IPS DF 6.9 (cell line): Measurements from ENCODE around the gene TBC1D16.
"Not testable (repeated sequence)": the region's sequence is repeated elsewhere in the genome, so short reads cannot be mapped to it uniquely, and the experiment has no call there.

Experiments
- DNase-seq: peaks from one replicate; pipeline ENCODE4 v3.0.0-alpha.2; 2013; ENCODE audit warnings: low read depth, low spot score
- H3K27ac ChIP-seq: one replicate; pipeline ENCODE4 v1.5.1; 2013; ENCODE audit warnings: low read length, control low read depth
- H3K27me3 ChIP-seq: 2 replicates; pipeline ENCODE4 v1.6.1; 2013; ENCODE audit warnings: mild to moderate bottlenecking, low read length; ENCODE audit not compliant: control insufficient read depth, insufficient read depth
- H3K36me3 ChIP-seq: 2 replicates; pipeline ENCODE4 v1.6.1; 2013; ENCODE audit warnings: low read length; ENCODE audit not compliant: control insufficient read depth, insufficient read depth
- H3K4me1 ChIP-seq: 2 replicates; pipeline ENCODE4 v1.6.1; 2013; ENCODE audit warnings: low read length; ENCODE audit not compliant: control insufficient read depth, insufficient read depth
- H3K4me3 ChIP-seq: 2 replicates; pipeline ENCODE4 v1.5.1; 2013; ENCODE audit warnings: mild to moderate bottlenecking, low read length
- H3K9me3 ChIP-seq: 2 replicates; pipeline ENCODE4 v1.6.1; 2013; ENCODE audit warnings: low read length, inconsistent platforms; ENCODE audit not compliant: control insufficient read depth, insufficient read depth
- WGBS: extraction: QIAGEN DNeasy Blood & Tissue Kit; methylation state at CpG from one replicate; pipeline ENCODE4 v1.1.7; 2013; ENCODE audit warnings: mixed read lengths, missing lambda C conversion rate; ENCODE audit not compliant: insufficient read length, insufficient coverage; 5-methylcytosine and 5-hydroxymethylcytosine counted together

Gene TBC1D16

DNA sequence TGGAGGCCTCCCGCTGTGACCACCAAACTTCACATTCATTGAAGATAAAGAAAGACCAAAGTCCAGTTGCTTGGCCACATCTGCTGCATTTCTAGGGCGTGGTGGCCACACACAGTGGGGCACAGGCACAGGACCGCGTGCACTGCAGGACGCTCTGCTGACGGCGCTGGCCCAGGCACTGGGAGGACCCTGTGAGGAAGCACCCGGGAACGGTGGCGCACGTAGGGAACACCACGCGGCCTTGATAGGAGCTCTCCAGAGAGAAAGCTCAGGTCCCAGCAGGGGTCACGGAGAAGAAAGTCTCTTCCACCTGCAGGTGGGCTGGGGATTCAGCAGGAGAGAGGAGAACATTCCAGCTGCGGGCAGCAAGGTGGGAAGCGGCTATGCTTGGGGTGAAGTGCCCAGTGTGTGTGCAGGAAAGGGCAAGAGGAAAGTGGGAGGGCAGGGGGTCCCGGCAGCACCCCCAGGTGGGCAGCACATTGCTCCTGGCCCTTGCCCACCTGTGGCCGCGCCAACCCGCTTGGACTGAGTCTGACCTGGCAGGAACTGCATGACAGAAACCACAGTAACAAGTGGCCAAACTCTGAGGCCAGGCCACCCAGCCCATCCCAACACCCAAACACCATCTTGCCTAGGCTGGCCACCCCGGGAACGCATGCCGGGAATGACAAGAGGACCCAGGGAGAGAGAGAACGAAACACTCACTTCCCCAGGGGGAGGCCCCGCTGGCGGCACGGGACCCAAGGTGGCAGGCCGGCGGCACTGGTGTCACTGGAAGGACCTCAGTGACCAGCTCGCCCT is 32.8 kb downstream of the TBC1D16 start:
- Histone ChIP-seq H3K27ac (no peak overlapping the region), H3K4me1 (no peaks in the 10 kb centered on the region), H3K9me3 (no peaks in the 10 kb centered on the region), H3K36me3 (peaks cover 9% of the 10 kb centered on the region; the same call in 1 of the 2 replicates), H3K27me3 (no peaks in the 10 kb centered on the region), H3K4me3 (no peak overlapping the region)
- WGBS = no CpG with 5 or more reads among the region's 30 CpGs
- no peak for DNase-seq

DNA sequence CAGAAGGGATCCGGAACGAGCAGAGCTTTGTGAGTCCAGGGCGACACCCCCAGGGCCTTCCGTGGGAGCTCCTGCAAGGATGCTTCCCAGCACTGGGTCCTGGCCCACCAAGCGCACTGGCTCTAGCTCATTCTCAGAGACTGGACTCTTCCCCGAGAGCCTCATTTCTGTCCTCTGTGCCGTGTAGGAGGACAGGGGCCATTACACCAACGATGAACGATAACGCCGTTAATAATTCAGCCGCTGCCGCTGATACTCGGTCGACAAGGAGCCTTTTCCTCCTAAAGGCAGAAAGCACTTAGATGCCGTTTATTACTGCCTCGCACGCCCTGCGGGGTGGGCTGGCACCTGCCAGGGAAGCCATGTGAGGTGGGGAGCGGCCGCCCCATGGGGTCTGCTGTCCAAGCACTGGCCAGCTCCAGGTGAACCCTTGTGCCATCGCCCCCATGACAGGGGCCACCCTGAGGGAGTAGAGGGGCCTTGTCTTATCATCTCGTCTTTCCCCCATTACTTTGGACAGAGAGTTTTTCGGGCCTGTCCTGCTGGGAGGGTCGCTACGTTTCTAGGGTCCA is 33.5 kb downstream of the TBC1D16 start:
- Histone ChIP-seq H3K4me3 (no peak overlapping the region), H3K36me3 (peaks cover 9% of the 10 kb centered on the region; the same call in 1 of the 2 replicates), H3K27ac (no peak overlapping the region), H3K9me3 (no peaks in the 10 kb centered on the region), H3K4me1 (no peaks in the 10 kb centered on the region; the same call in 1 of the 2 replicates), H3K27me3 (no peaks in the 10 kb centered on the region)
- DNase-seq = no peak
- no CpG with 5 or more reads among the region's 26 CpGs for WGBS

DNA sequence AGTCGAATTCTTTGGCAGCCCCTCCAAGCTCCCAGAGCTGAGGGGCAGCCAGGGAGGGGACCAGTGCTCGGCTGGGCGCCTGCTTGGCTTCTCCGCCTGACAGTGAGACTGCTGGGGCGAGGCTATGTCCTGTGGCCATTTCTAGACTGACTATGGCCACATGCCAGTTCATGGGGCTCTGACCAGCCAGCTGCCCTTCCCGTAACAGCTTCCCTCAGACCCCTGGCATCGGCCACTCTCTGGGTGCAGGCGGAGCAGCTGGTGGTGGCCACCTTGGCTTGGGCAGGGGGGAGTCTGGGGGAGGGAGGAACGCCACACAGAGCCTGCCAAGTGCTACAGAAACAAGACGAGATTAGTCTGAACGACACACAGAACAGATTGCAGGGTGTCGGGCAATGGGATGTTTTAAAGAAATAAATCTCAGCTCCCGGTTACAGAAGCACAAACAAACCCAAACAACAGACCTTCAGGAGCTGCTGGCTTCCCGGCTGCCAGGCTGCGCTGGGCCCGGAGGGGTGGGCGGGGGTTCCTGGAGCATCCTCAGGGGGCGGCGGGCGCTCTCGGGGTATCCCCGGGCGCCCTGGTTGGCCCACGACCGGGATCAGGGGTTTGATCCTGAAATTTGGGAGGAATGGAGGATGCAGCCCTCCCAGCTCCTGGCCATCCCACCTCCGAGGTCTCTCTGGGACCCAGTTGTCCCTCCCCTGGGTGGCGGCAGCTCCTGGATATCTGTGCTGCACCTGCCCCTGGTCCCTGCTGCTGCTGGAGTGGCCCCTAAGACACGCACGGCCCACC is 34.5 kb downstream of the TBC1D16 start:
- WGBS = no CpG with 5 or more reads among the region's 29 CpGs
- no peaks in the 10 kb centered on the region for H3K27me3 ChIP-seq
- no peaks in the 10 kb centered on the region; the same call in 1 of the 2 replicates for H3K4me1 ChIP-seq
- H3K36me3 ChIP-seq = peaks cover 9% of the 10 kb centered on the region; the same call in 1 of the 2 replicates
- DNase-seq = no peak
- no peaks in the 10 kb centered on the region for H3K9me3 ChIP-seq
- H3K4me3 ChIP-seq = no peak overlapping the region
- H3K27ac ChIP-seq = no peak overlapping the region

- H3K4me3 ChIP-seq = no peak overlapping the region
- no peak overlapping the region for H3K27ac ChIP-seq
- no peaks in the 10 kb centered on the region; the same call in 1 of the 2 replicates for H3K4me1 ChIP-seq
- no CpG with 5 or more reads among the region's 7 CpGs for WGBS
- peaks cover 9% of the 10 kb centered on the region; the same call in 1 of the 2 replicates for H3K36me3 ChIP-seq
- no peak for DNase-seq
- no peaks in the 10 kb centered on the region for H3K27me3 ChIP-seq
- H3K9me3 ChIP-seq = no peaks in the 10 kb centered on the region
These were observed 35.5 kb downstream of the TBC1D16 start for GRCh38 chr17:80000136-80000535.

- Histone ChIP-seq H3K27me3 (no peaks in the 10 kb centered on the region), H3K4me3 (no peak overlapping the region), H3K36me3 (peaks cover 8% of the 10 kb centered on the region; the same call in 1 of the 2 replicates), H3K9me3 (no peaks in the 10 kb centered on the region), H3K27ac (no peak overlapping the region), H3K4me1 (peaks cover 10% of the 10 kb centered on the region)
- no CpG with 5 or more reads among the region's 15 CpGs for WGBS
- DNase-seq = no peak
These were observed 38.5 kb downstream of the TBC1D16 start for GRCh38 chr17:79997011-79997660.

- Histone ChIP-seq H3K36me3 (0 out of 2 replicates have a peak, but pooled peaks cover 3% of the 10 kb centered on the region), H3K27ac (no peak overlapping the region), H3K4me3 (no peak overlapping the region), H3K9me3 (no peaks in the 10 kb centered on the region), H3K4me1 (peaks cover 12% of the 10 kb centered on the region), H3K27me3 (no peaks in the 10 kb centered on the region)
- WGBS = no CpG with 5 or more reads among the region's 12 CpGs
- DNase-seq = no peak
These were observed 39.4 kb downstream of the TBC1D16 start for GRCh38 chr17:79996291-79996690.

DNA sequence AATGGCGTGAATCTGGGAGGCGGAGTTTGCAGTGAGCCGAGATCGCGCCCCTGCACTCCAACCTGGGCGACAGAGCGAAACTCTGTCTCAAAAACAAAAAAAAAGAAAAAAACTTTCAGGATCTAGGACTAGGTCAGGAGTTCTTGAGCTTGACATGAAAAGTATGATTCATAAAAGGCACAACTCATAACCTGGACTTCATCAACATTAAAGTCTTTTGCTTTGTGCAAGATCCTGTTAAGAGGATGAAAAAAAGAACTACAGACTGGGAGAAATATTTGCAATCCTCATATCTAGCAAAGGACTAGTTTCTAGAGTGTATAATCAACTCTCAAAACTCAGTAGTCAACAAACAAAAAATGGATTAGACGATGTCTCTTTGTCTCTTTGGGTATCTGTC is 40.0 kb downstream of the TBC1D16 start:
- Histone ChIP-seq H3K36me3 (0 out of 2 replicates have a peak, but pooled peaks cover 3% of the 10 kb centered on the region), H3K4me1 (peaks cover 15% of the 10 kb centered on the region), H3K27ac (no peak overlapping the region), H3K4me3 (no peak overlapping the region), H3K27me3 (no peaks in the 10 kb centered on the region), H3K9me3 (no peaks in the 10 kb centered on the region)
- WGBS = no CpG with 5 or more reads among the region's 8 CpGs
- DNase-seq = no peak

GRCh38 chr17:79994602-79995001 is 41.1 kb downstream of the TBC1D16 start:
- H3K9me3 ChIP-seq = no peaks in the 10 kb centered on the region
- peaks cover 15% of the 10 kb centered on the region for H3K4me1 ChIP-seq
- DNase-seq = no peak
- H3K4me3 ChIP-seq = no peak overlapping the region
- WGBS = no CpG with 5 or more reads among the region's 13 CpGs
- no peaks in the 10 kb centered on the region for H3K36me3 ChIP-seq
- H3K27me3 ChIP-seq = no peaks in the 10 kb centered on the region
- no peak overlapping the region for H3K27ac ChIP-seq

DNA sequence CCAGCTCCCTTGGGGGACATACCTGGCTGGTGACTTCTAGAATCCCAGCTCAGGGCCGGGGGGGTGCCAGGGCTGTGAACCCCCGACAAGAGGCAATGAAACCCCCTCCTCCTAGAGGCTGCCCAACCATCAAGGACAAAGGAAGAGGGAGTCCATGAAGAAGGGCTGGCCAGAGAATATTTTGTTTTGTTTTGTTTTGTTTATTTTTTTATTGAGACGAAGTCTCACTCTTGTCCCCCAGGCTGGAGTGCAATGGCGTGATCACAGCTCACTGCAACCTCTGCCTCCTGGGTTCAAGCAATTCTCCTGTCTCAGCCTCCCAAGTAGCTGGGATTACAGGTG is 41.5 kb downstream of the TBC1D16 start:
- H3K27me3 ChIP-seq, H3K4me3 ChIP-seq, DNase-seq, H3K27ac ChIP-seq, H3K36me3 ChIP-seq, H3K9me3 ChIP-seq: not testable (repeated sequence)
- peaks cover 15% of the 10 kb centered on the region for H3K4me1 ChIP-seq
- no CpG with 5 or more reads among the region's 4 CpGs for whole genome bisulfite sequencing
